NT2/D1 (cell line): ENCODE results near the gene SLCO2B1.

Experiments used
- DNase-seq: peaks from one replicate; pipeline ENCODE4 v3.0.0-alpha.2; 2011; ENCODE audit warnings: low read depth, low spot score
- H3K27me3 ChIP-seq: 2 replicates; pipeline ENCODE4 v1.6.0; 2011; ENCODE audit warnings: mild to moderate bottlenecking; ENCODE audit not compliant: insufficient read length, insufficient read depth
- H3K36me3 ChIP-seq: 2 replicates; pipeline ENCODE4 v1.6.1; 2011; ENCODE audit warnings: mild to moderate bottlenecking, low read length, mixed read lengths; ENCODE audit not compliant: insufficient read depth, insufficient read length
- H3K4me1 ChIP-seq: 2 replicates; pipeline ENCODE4 v1.5.1; 2011; ENCODE audit not compliant: insufficient read depth, insufficient read length
- H3K4me3 ChIP-seq: 2 replicates; pipeline ENCODE4 v1.5.1; 2011; ENCODE audit warnings: low read depth; ENCODE audit not compliant: insufficient read length
- H3K9ac ChIP-seq: 2 replicates; pipeline ENCODE4 v1.6.0; 2011; ENCODE audit warnings: low read depth; ENCODE audit not compliant: insufficient read length
- H3K9me3 ChIP-seq: 2 replicates; pipeline ENCODE4 v1.5.1; 2011; ENCODE audit warnings: mild to moderate bottlenecking, low read length; ENCODE audit not compliant: insufficient read depth
- SUZ12 ChIP-seq: IDR thresholded peaks from 2 replicates; pipeline ENCODE4 v1.6.1; 2011; ENCODE audit not compliant: insufficient read length, insufficient read depth; ENCODE audit errors: extremely low read depth
- YY1 ChIP-seq: IDR thresholded peaks from 2 replicates; pipeline ENCODE4 v1.6.1; 2011; ENCODE audit not compliant: insufficient read length, insufficient read depth
- ZNF274 ChIP-seq: IDR thresholded peaks from 2 replicates; pipeline ENCODE4 v1.6.1; 2011; ENCODE audit warnings: mild to moderate bottlenecking, low read depth, low read length

SLCO2B1 gene

DNA sequence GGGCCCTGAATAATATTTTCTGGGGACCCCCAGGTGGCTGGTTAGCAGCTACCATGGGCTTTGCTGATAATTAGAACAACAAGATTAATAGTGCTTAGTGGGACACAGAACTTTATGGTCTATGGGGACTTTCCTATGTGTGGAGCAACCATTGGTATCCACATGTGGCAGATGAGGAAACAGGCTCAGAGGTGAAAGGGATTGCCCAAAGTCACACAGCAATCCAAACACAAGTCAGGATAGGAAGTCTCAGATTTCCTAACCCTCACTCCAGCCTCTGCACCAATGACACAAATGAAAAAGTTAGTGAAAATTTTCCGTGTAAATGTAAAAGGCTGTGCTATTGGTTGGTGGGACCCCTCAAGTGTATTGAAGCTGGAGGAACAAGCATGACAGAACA is 15.3 kb upstream of the SLCO2B1 start:
- no peaks in the 10 kb centered on the region for H3K4me1 ChIP-seq
- H3K36me3 ChIP-seq = no peaks in the 10 kb centered on the region
- no peak overlapping the region for H3K9ac ChIP-seq
- no peak overlapping the region for H3K4me3 ChIP-seq
- H3K27me3 ChIP-seq = no peaks in the 10 kb centered on the region
- no peaks in the 10 kb centered on the region for H3K9me3 ChIP-seq
- TF ChIP-seq SUZ12 = no peak
- no peak for TF ChIP-seq YY1
- TF ChIP-seq ZNF274 = no peak
- no peak for DNase-seq

DNA sequence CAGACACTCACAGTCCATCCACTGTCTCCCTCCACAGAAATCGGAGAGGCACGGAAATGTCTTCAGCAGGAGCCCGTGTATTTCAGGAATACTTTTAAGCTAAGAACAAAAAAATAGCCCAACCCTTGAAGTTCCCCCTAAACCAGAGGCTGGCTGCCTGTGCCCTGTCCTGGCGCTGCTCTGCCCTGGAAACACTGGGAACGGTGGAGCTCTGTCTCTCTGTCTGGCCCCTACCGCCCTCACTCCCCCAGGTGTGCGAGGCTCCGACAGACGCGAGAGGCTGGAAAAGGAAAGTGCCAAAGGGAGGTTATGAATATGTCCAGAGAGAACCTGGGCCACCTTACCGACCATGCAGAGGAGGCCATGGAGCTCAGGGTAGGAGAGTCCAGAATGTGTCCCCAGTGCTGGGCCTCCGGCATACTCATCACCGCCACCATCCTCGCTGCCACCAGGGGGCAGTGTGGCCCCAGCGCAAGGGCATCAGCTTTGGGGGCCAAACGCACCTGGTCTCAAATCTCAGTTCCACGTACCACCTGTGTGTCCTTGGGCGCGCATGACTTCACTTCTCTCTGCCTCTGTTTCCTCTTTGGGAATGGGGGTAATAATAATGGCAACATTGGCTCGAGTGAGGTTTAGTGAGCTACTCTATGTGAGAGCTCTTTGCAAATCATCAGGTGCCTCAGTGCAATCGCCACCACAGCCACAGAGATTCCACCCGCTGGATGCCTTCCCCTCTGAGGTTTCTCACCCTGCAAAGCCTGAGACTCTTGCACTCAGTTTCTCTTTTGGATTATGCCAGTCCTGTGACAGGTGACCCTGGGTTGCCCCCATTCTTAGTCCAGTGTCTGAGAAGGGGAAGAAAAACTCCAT is 10.4 kb upstream of the SLCO2B1 start:
- DNase-seq = peak; percentile 48
- H3K9ac ChIP-seq = no peak overlapping the region
- no peaks in the 10 kb centered on the region for H3K27me3 ChIP-seq
- no peaks in the 10 kb centered on the region for H3K36me3 ChIP-seq
- no peak overlapping the region for H3K4me3 ChIP-seq
- no peaks in the 10 kb centered on the region for H3K9me3 ChIP-seq
- TF ChIP-seq ZNF274 (no peak), SUZ12 (no peak), YY1 (no peak)
- peaks cover 5% of the 10 kb centered on the region for H3K4me1 ChIP-seq

DNA sequence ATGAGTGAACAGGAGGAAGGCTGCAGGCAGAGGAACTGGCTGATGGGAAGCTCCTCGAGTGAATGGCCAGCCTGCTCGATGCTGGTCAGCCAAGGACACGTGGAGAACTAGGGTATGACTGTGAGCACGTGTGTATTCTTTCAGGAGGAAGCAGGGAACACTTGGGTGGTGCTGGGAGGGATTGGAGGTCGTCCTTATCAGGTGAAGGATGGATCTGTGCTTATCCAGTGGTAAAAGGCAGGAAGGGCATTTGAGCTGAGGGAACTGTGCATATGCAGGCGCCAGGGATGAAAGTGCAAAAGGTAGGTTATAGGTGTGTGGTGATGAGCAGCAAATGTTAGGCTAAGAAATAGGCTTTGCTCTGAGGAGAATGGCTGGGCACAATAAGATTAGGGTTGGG is 9.7 kb upstream of the SLCO2B1 start:
- DNase-seq = no peak
- H3K9ac ChIP-seq = no peak overlapping the region
- no peak overlapping the region for H3K4me3 ChIP-seq
- peaks cover 5% of the 10 kb centered on the region for H3K4me1 ChIP-seq
- TF ChIP-seq YY1 (no peak), SUZ12 (no peak), ZNF274 (no peak)
- H3K36me3 ChIP-seq = no peaks in the 10 kb centered on the region
- H3K9me3 ChIP-seq = no peaks in the 10 kb centered on the region
- no peaks in the 10 kb centered on the region for H3K27me3 ChIP-seq

DNA sequence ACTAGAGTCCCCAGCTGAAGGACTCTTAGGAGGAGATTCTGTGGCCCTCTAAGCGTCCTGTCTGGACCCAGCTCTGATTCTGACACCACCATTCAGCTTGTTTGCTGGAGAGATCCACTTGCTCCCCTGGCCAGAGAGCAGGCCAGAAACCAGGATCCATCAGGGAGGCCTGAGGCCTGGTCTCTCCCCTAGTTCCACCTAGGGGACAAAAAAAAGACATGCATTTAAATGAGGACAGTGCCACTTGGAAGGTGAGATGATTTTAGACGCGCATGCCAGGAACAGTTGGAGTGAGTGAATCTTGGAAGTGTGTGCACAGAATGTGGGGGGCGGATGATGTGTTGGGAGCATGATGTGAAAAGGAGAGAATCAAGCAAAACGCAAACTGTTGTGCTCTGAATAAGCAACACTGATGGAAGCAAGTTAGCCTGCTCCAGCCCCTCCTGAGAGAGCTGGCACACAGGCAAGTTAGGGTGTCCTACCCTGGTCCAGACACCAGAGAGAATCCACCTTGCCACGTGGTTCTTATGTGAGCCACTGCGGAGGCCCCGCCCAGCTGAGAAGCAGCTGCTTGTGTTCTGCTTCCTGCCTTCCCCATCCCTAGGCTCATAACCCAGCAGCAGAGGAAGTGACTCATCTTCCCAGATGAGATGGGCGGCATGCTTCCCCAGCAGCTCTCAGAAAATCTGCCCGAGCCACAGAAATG is 8.0 kb upstream of the SLCO2B1 start:
- H3K9me3 ChIP-seq = no peaks in the 10 kb centered on the region
- H3K4me1 ChIP-seq = peaks cover 5% of the 10 kb centered on the region
- no peaks in the 10 kb centered on the region for H3K27me3 ChIP-seq
- TF ChIP-seq YY1 = no peak
- no peak for TF ChIP-seq SUZ12
- no peak for TF ChIP-seq ZNF274
- H3K4me3 ChIP-seq = no peak overlapping the region
- H3K9ac ChIP-seq = no peak overlapping the region
- H3K36me3 ChIP-seq = no peaks in the 10 kb centered on the region
- DNase-seq = peak; percentile 57

DNA sequence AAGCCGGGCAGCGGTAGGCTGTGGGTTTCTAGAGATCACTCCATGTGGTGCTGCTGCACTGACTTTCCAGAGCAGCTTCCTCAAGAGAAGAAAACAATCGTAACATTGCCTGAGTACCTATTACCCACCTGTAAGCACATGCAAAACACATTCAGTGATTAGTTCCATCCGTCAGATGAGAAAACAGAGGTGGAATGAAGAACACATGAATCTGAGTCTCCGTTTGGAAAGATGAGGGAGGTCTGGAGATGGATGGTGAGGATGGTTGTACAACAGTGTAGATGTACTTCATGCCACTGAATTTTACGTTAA is 7.5 kb upstream of the SLCO2B1 start:
- Histone ChIP-seq H3K9me3 (no peaks in the 10 kb centered on the region), H3K4me1 (peaks cover 5% of the 10 kb centered on the region), H3K27me3 (no peaks in the 10 kb centered on the region), H3K36me3 (no peaks in the 10 kb centered on the region), H3K9ac (no peak overlapping the region), H3K4me3 (no peak overlapping the region)
- DNase-seq = no peak
- TF ChIP-seq SUZ12 = no peak
- TF ChIP-seq YY1 = no peak
- no peak for TF ChIP-seq ZNF274

DNA sequence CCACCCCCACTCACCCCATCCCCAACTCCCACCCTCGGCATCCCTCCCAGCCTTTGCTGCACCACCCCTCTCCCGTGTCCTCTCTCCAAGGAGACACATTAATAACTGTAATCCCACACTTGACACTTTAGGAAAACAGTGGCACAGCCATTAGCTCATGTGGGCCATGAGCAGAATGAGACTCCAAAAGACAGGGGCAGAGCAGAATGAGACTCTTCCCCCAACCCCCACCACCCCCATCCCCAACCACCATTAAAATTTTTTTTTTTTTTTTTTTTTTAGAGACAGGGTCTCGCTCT is 6.2 kb upstream of the SLCO2B1 start:
- no peaks in the 10 kb centered on the region for H3K36me3 ChIP-seq
- no peak overlapping the region for H3K4me3 ChIP-seq
- DNase-seq = no peak
- H3K27me3 ChIP-seq = no peaks in the 10 kb centered on the region
- TF ChIP-seq YY1 (no peak), SUZ12 (no peak), ZNF274 (no peak)
- H3K9me3 ChIP-seq = no peaks in the 10 kb centered on the region
- H3K9ac ChIP-seq = no peak overlapping the region
- H3K4me1 ChIP-seq = peaks cover 5% of the 10 kb centered on the region

DNA sequence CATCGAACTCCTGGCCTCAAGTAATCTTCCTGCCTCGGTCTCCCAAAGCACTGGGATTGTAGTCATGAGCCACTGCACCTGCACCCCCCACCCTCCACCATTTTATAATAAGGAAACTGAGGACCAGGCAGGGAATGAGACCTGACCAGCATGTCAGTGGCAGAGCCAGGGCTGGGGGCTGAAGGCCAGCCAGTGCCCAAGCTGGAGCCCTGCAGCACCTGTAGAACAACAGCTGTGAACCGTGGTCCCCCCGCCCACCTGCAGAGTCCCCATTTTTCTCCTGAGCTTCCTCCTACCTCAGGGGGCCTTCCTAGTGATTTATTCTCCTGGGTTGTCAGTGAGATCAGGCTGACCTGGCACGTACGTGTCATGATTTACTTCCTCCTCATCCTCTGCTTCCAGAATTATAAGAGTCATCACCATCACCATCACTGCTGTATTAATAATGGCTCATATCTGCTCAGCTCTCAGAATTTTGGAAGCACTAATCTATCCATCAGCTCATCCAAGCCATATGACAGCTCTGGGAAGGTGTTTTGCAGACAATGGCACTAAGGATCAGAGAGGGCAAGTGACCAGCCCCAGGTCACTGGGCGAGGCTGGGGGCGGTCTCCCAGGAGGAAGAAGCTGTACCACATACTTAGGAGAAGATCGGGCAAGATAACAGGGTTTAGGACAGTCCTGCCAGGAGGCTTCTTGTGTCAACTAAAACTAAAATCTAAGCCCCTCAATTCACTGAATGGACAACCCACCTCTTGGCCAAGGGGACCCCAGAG is 5.5 kb upstream of the SLCO2B1 start:
- no peak for TF ChIP-seq ZNF274
- no peak for TF ChIP-seq SUZ12
- TF ChIP-seq YY1 = no peak
- no peak overlapping the region for H3K4me3 ChIP-seq
- no peaks in the 10 kb centered on the region for H3K36me3 ChIP-seq
- DNase-seq = no peak
- no peak overlapping the region for H3K9ac ChIP-seq
- no peaks in the 10 kb centered on the region for H3K27me3 ChIP-seq
- peaks cover 5% of the 10 kb centered on the region for H3K4me1 ChIP-seq
- H3K9me3 ChIP-seq = no peaks in the 10 kb centered on the region
